Activated naive CD4-positive, alpha-beta T cell treated with anti-CD3 and anti-CD28 coated beads, Interleukin-2, amount 10 ng/mL, durations not matched to agents 7 days and 5 days (primary cell): ENCODE measurements around the gene FUBP3.
A peak's percentile ranks its signal among the peaks of the same experiment; 100 is the strongest.

Experiments used
- CTCF ChIA-PET: fragments of 350-600 bp; sonication (Branson Sonifier 250); formaldehyde crosslinking; loops from one replicate; lab custom pipeline; 2021; ENCODE audit warnings: antibody characterized with exemption; lab: Charles Lee
- DNase-seq: peaks from one replicate; pipeline ENCODE4 v3.0.0-alpha.2; 2020
- H3K27ac Mint-ChIP-seq: one replicate; pipeline ENCODE4 v1.8.0; 2021; ENCODE audit warnings: mild to moderate bottlenecking, moderate library complexity, mixed read lengths
- H3K27me3 Mint-ChIP-seq: one replicate; pipeline ENCODE4 v1.8.0; 2021; ENCODE audit warnings: mild to moderate bottlenecking, mixed read lengths
- H3K36me3 Mint-ChIP-seq: one replicate; pipeline ENCODE4 v1.8.0; 2021; ENCODE audit warnings: mixed read lengths
- H3K4me1 Mint-ChIP-seq: one replicate; pipeline ENCODE4 v1.8.0; 2021; ENCODE audit warnings: mixed read lengths
- H3K4me3 Mint-ChIP-seq: one replicate; pipeline ENCODE4 v1.8.0; 2021; ENCODE audit warnings: mild to moderate bottlenecking, moderate library complexity, mixed read lengths
- H3K9me3 Mint-ChIP-seq: one replicate; pipeline ENCODE4 v1.8.0; 2021; ENCODE audit warnings: mixed read lengths

FUBP3 gene

DNA sequence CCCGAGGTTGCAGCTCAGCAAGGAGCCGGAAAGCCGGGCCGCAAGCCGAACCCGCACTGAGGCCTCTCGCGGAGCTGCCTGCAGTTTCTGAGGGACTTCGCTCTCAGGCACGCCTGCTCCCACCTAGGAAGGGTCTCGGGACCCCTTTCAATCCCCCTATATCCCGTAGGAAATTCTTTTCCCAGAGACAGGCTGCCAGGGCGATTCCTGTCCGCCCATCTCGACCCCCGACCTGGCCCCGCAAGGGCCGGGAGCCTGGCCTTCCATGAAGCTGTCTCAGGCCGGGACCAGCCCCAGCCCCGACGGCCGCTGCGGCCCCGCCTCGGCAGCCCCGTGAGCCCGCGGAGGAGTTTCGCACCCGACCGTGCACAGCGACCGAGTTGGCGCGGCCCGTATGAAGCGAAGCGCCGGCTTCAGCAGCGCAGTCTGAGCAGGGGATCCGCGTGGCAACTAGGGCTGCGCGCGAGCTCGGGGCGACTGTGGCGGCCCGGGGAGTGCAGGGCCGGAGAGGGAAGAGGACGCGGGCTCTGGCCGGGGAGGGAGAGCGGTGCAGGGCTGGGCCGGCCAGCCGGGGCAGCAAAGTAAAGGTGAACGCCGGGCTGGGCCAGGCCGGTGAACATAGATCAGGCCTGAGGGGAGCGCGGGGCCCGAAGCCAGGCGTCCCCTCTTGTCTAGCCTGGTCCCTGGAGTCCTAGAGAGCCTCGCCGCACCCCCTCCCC is 84.0 kb downstream of the FUBP3 start:
- no peak overlapping the region for H3K27ac Mint-ChIP-seq
- H3K4me3 Mint-ChIP-seq = no peak overlapping the region
- no peaks in the 10 kb centered on the region for H3K36me3 Mint-ChIP-seq
- H3K9me3 Mint-ChIP-seq = no peaks in the 10 kb centered on the region
- H3K4me1 Mint-ChIP-seq = peaks cover 15% of the 10 kb centered on the region
- peaks cover 100% of the 10 kb centered on the region for H3K27me3 Mint-ChIP-seq
- CTCF ChIA-PET = no interaction called here
- no peak for DNase-seq

DNA sequence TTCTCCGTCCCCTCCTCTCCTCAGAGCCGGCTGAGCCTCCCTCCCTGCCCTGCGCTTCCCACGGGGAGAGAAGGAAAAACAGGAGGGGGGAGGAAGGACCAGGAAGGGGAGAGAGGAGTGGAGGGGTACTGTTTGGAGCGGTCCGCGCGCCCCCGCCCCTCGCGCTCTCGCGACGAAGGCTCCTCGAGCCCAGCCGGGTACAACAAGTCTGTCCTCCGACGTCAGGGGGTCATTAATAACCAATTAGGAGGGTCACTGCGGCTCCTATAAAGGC is 84.5 kb downstream of the FUBP3 start:
- no peaks in the 10 kb centered on the region for H3K36me3 Mint-ChIP-seq
- peaks cover 100% of the 10 kb centered on the region for H3K27me3 Mint-ChIP-seq
- peak; percentile 10 for DNase-seq
- peaks cover 14% of the 10 kb centered on the region for H3K4me1 Mint-ChIP-seq
- no peak overlapping the region for H3K27ac Mint-ChIP-seq
- CTCF ChIA-PET = no interaction called here
- H3K4me3 Mint-ChIP-seq = no peak overlapping the region
- H3K9me3 Mint-ChIP-seq = no peaks in the 10 kb centered on the region

DNA sequence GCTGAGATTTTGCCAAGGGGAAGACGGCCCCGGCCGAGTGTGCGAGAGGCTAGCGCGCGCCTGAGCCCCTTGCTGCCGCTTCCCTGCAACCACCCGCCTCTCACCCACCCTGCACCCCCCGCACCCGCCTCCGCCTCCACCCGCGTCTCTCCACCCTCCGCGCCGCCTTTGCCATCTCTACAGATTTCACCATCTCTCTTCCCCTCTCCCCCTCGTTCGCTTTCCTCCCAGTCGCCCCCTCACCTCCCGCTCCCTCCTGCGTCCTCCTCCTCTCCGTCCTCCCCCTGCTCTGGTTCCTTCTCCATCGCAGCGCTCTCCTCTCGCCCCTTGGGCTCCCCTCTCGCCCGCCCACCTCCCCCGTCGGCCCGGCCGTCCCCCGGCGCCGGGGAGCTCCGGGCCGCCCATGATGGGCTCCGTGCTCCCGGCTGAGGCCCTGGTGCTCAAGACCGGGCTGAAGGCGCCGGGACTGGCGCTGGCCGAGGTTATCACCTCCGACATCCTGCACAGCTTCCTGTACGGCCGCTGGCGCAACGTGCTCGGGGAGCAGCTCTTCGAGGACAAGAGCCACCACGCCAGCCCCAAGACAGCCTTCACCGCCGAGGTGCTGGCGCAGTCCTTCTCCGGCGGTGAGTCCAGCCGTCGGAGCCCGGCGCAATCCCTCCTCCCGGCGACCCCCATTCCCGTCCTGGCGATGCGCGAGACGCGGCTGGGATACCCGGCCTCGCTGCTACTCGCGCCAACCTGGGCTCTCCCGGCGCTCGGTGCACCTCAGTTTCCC is 85.1 kb downstream of the FUBP3 start, which contains the start of gene PRDM12:
TSS of gene PRDM12 (plus strand) at position 344 of the 778 bp plus-strand sequence. CDS start at position 404, 60 bp downstream.
- CTCF ChIA-PET = no interaction called here
- H3K27me3 Mint-ChIP-seq = peaks cover 97% of the 10 kb centered on the region
- H3K27ac Mint-ChIP-seq = peak within 1 kb of the TSS; percentile 55
- H3K4me1 Mint-ChIP-seq = peaks cover 14% of the 10 kb centered on the region
- H3K9me3 Mint-ChIP-seq = no peaks in the 10 kb centered on the region
- H3K36me3 Mint-ChIP-seq = no peaks in the 10 kb centered on the region
- DNase-seq = no peak
- H3K4me3 Mint-ChIP-seq = no peak within 1 kb of the TSS

DNA sequence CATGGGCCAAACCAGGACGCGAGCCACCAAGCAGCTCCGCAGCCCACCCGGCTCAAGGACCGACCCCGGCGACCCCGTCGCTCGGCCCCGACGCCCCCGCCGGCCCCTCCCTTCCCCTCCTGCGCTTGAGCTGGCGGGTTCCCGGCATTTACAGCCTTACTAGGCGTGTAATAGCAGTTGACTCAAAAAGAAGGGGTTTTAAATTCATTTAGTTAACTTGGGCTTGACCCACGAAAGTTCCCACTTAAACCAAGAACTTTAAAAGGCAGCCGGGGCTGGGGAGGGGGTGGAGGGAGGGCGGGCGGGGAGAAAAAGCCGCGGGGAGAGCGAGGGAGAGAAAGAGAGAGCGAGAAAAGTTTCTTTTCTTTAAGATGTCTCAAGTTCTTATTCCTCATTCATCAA is 85.7 kb downstream of the FUBP3 start:
- DNase-seq = no peak
- peaks cover 11% of the 10 kb centered on the region for H3K4me1 Mint-ChIP-seq
- no peak overlapping the region for H3K4me3 Mint-ChIP-seq
- CTCF ChIA-PET = no interaction called here
- H3K36me3 Mint-ChIP-seq = no peaks in the 10 kb centered on the region
- H3K27ac Mint-ChIP-seq = no peak overlapping the region
- no peaks in the 10 kb centered on the region for H3K9me3 Mint-ChIP-seq
- peaks cover 96% of the 10 kb centered on the region for H3K27me3 Mint-ChIP-seq

DNA sequence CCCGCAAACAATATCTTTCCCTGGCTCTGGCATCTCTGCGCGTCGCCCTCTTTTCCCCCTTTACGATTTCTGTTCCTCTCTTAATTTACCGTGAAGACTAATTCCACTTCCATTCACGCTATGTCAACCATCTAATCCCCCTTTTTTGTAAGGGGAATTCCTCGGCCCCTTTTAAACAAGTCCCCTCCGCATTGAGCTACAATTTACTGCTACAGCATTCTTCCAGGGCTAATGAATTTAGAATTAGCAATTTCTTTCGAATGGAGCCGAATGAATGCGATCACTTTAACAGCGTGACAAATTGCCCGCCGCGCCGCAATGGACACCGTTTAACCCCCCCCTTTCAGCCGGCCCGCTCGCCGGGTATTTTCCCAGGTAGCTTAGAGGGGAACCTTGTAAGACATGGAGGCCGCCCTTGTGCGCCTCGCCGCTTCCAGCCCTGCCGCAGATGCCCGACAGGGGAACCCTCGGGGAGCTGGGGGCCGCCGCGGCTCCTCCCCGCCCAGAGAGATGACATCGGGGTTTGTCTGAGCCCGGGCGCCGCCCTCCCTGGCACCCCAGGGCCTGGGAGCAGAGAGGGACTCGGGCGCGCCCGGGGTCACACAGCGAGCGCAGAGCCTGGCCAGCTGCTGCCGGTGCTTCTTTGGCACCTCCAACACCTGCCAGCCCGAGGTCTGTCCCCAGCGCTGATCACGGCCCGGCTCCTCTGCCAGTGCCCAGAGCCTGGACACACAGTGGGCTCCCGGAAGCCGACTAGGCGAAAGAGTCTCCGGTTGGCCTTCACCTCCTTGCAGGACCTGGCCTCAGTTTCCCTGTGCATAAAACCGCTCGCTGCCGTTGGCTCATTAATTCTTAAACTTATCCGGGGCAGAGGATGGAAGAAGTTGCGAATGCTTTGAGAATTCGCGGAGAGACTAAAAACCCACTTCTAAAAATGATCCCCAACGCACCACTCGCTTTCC is 86.3 kb downstream of the FUBP3 start:
- CTCF ChIA-PET = no interaction called here

DNA sequence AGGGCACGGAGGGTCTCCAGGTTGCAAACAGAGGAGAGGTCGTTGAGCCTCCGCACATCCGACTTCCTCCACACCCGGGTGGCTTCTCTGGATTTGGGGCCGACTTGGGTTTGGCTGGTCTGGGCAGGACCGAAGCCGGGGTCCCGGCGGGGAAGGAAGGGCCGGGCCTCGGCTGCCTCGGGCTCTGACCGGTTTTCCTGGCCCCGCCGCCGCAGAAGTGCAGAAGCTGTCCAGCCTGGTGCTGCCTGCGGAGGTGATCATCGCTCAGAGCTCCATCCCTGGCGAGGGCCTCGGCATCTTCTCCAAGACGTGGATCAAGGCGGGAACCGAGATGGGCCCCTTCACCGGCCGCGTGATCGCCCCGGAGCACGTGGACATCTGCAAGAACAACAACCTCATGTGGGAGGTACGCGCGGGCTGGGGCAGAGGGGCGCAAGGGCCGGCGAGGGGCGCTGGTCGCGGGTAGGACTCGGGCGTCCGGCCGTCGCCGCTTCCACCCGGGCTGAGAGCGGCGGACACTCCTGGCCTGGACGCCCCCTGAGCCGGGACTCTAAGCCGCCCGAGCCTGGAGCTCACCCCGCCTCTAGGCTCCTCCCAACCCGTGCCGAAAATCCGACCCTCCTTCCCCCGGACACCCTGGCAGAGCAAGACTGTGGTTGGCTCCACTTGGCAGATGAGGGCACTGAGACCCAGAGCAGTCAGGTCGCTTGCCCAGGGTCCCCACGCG is 87.2 kb downstream of the FUBP3 start:
- CTCF ChIA-PET = no interaction called here
- DNase-seq = no peak
- Mint-ChIP-seq H3K27me3 (peaks cover 92% of the 10 kb centered on the region), H3K27ac (no peak overlapping the region), H3K9me3 (no peaks in the 10 kb centered on the region), H3K36me3 (no peaks in the 10 kb centered on the region), H3K4me3 (no peak overlapping the region), H3K4me1 (peaks cover 11% of the 10 kb centered on the region)

More for the DNA sequence above, 86.3 kb downstream of the FUBP3 start:
- Mint-ChIP-seq H3K27ac (peak overlapping the region; percentile 55), H3K36me3 (no peaks in the 10 kb centered on the region), H3K4me1 (peaks cover 11% of the 10 kb centered on the region), H3K4me3 (no peak overlapping the region), H3K27me3 (peaks cover 96% of the 10 kb centered on the region), H3K9me3 (no peaks in the 10 kb centered on the region)
- no peak for DNase-seq

DNA sequence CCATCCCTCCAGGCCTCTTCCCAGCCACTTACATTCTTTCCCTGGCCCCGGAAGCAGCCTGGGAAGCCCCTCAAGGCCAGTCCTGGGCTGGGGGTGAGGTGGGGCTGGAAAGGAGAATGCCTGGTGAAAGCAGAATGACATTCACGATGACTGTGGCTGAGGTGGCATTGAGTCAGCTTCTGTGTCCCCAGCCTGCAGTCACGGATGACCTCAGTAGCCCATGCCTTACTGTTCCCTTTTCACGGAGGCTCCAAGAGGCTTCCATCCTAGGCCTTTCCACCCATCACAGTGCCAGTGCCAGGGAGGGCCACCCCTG is 87.7 kb downstream of the FUBP3 start:
- CTCF ChIA-PET = interaction anchor here (1.6 kb wide), 1 partner anchor 15 kb away, joined by 6 read pairs; no protein-coding TSS in a partner anchor
- no peak for DNase-seq
- H3K4me3 Mint-ChIP-seq = no peak overlapping the region
- H3K4me1 Mint-ChIP-seq = peaks cover 11% of the 10 kb centered on the region
- no peaks in the 10 kb centered on the region for H3K9me3 Mint-ChIP-seq
- peaks cover 87% of the 10 kb centered on the region for H3K27me3 Mint-ChIP-seq
- no peaks in the 10 kb centered on the region for H3K36me3 Mint-ChIP-seq
- H3K27ac Mint-ChIP-seq = no peak overlapping the region

DNA sequence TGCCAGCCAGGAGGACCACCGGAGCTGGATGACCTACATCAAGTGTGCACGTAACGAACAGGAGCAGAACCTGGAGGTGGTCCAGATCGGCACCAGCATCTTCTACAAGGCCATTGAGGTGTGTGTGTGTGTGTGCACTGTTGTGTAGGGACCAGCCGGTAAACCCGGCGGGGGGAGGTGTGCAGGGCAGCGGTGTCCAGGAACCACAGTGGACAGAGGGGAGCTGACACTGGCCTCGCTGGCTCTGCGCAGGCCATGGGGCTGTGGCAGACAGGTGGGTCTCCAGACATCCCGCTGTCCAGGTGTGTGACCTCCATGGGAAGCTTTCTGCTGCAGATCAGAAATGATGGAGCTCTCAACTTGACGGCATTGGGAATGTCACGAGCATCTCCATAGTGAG is 88.8 kb downstream of the FUBP3 start:
- Mint-ChIP-seq H3K36me3 (no peaks in the 10 kb centered on the region), H3K4me1 (peaks cover 5% of the 10 kb centered on the region), H3K9me3 (no peaks in the 10 kb centered on the region), H3K27ac (no peak overlapping the region), H3K27me3 (peaks cover 86% of the 10 kb centered on the region), H3K4me3 (no peak overlapping the region)
- DNase-seq = no peak
- CTCF ChIA-PET = interaction anchor here (1.2 to 1.6 kb wide), 2 partner anchors 14 to 16 kb away, joined by 3 to 6 read pairs; no protein-coding TSS in a partner anchor

DNA sequence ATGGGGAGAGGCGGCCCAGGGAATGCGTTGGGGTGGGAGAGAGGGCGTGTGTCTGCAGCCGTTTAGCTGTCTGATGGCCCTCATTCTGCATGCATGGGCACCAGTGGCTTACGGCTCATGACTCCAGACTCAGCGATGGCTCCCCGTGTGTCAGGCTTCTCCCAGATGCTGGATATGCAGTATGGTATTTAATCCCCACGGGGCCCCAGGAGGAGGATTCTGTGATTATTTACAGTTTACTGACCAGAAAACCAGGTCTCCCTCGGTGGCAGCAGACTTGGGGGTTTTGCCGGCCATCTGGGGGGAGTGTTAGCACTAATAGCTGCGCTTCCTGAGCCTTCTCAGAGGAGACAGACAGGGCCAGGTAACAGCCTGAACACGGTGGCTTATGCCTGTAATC is 89.3 kb downstream of the FUBP3 start:
- peaks cover 5% of the 10 kb centered on the region for H3K4me1 Mint-ChIP-seq
- peaks cover 84% of the 10 kb centered on the region for H3K27me3 Mint-ChIP-seq
- H3K4me3 Mint-ChIP-seq = no peak overlapping the region
- no peaks in the 10 kb centered on the region for H3K9me3 Mint-ChIP-seq
- H3K27ac Mint-ChIP-seq = no peak overlapping the region
- no peaks in the 10 kb centered on the region for H3K36me3 Mint-ChIP-seq
- DNase-seq = no peak
- CTCF ChIA-PET = interaction anchor here (1.2 to 1.6 kb wide), 2 partner anchors 14 to 16 kb away, joined by 3 to 6 read pairs; no protein-coding TSS in a partner anchor

DNA sequence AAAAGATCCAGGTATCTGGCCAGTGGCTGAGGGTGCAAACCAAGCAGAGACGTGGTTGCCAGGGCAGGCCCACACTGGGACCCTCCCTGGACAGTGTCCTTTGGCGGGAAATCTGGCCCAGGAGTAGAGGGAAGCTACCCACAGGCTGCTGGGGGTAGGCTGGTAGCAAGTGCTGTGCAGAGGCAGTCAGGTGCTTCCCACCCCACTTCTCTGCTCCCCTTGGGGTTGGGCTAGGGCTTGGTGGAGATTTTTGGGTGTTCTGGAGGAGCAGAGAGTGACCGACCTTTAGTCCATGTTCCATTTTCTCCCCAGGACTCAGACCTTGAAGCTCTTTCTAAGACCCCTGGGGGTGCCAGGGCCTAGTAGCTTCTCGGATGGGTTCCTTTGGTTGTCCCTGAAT is 90.6 kb downstream of the FUBP3 start:
- no peaks in the 10 kb centered on the region for H3K9me3 Mint-ChIP-seq
- CTCF ChIA-PET = interaction anchor here (0.9 to 1.1 kb wide), 3 partner anchors 12 to 31 kb away, joined by 3 to 4 read pairs (median 3); no protein-coding TSS in a partner anchor
- H3K4me3 Mint-ChIP-seq = no peak overlapping the region
- H3K4me1 Mint-ChIP-seq = peaks cover 5% of the 10 kb centered on the region
- peaks cover 71% of the 10 kb centered on the region for H3K27me3 Mint-ChIP-seq
- no peak for DNase-seq
- no peak overlapping the region for H3K27ac Mint-ChIP-seq
- no peaks in the 10 kb centered on the region for H3K36me3 Mint-ChIP-seq

DNA sequence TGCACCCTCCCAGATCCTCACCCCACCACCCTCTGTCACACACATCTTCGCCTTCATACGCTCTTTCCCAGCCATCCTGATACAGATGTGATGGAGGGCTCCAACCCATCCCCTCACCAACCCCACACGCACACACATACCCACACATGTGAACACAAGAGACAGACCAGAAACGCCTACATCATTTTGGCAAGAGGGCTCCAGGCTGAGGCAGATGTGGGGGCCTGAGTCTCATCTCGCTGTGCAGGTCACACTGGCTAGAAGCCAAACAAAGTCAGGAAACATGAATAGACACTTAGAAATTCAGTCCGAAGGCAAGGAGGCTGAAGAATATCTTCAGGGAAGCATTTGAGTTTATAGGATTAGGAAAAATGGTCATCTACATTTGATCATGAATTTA is 91.3 kb downstream of the FUBP3 start:
- CTCF ChIA-PET = interaction anchor here (0.9 to 1.0 kb wide), 2 partner anchors 13 to 30 kb away, joined by 3 read pairs; no protein-coding TSS in a partner anchor
- H3K9me3 Mint-ChIP-seq = no peaks in the 10 kb centered on the region
- H3K4me1 Mint-ChIP-seq = peaks cover under 1% of the 10 kb centered on the region
- DNase-seq = no peak
- peaks cover 69% of the 10 kb centered on the region for H3K27me3 Mint-ChIP-seq
- H3K36me3 Mint-ChIP-seq = no peaks in the 10 kb centered on the region
- no peak overlapping the region for H3K4me3 Mint-ChIP-seq
- no peak overlapping the region for H3K27ac Mint-ChIP-seq

DNA sequence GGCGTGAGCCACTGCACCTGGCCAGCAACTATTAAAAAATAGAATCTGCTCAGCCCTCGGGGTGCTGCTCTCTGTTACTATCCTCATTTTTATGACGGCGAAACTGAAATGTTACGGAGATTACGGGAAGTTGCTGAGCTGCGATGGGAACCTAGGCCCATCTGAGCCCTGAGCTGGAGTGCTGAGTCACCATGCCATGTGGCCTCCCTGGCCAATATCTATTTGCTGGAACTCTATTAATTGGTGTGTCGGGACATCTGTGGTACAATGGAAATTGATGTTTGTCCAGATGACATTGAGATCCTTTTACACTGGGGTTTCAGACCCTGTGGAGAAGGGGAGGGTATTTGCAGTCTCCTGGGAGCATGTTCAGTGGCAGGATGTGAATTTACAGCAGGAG is 93.1 kb downstream of the FUBP3 start:
- DNase-seq = no peak
- H3K4me3 Mint-ChIP-seq = no peak overlapping the region
- no peak overlapping the region for H3K27ac Mint-ChIP-seq
- CTCF ChIA-PET = interaction anchor here (1.0 kb wide), 1 partner anchor 12 kb away, joined by 3 read pairs; no protein-coding TSS in a partner anchor
- H3K36me3 Mint-ChIP-seq = no peaks in the 10 kb centered on the region
- H3K4me1 Mint-ChIP-seq = no peaks in the 10 kb centered on the region
- H3K27me3 Mint-ChIP-seq = peaks cover 61% of the 10 kb centered on the region
- H3K9me3 Mint-ChIP-seq = no peaks in the 10 kb centered on the region

DNA sequence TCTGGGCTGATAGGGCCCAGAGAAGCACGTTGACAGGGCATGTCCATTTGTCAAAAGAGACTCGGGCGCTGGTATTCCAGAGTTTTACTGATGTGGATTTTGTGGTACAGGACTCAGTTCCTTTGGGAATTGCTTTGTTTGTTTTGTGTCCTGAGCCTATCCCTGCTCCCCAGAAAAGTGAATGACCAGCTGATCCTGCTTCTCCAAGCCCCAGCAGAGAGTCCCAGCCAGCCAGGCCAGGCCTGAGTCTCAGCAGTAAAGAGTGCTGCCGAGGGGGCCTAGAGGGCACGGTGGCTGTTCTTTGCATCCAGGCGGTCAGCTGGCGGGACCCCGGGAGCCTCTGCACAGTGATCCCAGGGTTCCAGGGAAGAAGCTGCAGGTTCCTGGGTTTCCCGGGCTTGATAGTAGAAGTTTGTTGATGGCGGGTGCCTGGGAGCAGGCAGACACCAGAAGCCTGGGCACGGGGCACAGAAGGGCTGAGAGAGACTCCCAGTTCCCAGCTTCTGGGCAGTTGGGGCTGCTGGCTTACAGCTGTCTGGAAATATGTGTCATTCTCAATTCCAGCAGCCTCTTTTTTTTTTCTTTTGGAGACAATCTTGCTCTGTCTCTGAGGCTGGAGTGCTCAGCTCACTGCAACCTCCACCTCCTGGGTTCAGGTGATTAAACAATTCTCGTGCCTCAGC is 93.7 kb downstream of the FUBP3 start:
- no peak for DNase-seq
- Mint-ChIP-seq H3K27ac (no peak overlapping the region), H3K9me3 (no peaks in the 10 kb centered on the region), H3K4me1 (no peaks in the 10 kb centered on the region), H3K27me3 (peaks cover 61% of the 10 kb centered on the region), H3K4me3 (no peak overlapping the region), H3K36me3 (no peaks in the 10 kb centered on the region)
- CTCF ChIA-PET = interaction anchor here (1.0 kb wide), 1 partner anchor 11 kb away, joined by 3 read pairs; no protein-coding TSS in a partner anchor
